NCI-H1105 (cell line): ENCODE measurements around the gene CPLX4.

Experiments
- DNase-seq: peaks from one replicate; lab custom pipeline; 2025; lab: John Stamatoyannopoulos, UW

Gene CPLX4

GRCh38 chr18:59306640-59307039 is 11.8 kb downstream of the CPLX4 start:
- no peak for DNase-seq

GRCh38 chr18:59305295-59305694 is 13.2 kb downstream of the CPLX4 start:
- DNase-seq = no peak

GRCh38 chr18:59303656-59304195 is 14.7 kb downstream of the CPLX4 start:
- no peak for DNase-seq

DNA sequence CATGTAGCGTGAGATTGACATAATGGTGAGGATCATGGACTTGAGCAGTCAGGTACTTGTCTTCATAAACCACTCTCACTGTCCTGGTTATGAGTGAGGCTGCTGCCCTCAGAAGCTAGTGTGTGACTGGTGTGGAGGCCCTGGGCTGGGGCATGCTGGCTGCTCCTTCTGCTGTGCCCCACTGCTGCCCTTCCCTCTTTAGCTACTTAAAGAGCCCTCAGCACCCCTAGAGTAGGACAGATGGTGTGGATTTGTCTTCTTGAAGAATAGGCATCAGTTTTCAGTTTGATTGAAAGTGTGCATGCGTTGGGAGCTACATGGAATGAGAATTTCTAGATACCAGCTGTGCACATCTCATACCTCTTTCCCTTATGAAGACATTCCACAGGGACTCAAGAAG is 15.4 kb downstream of the CPLX4 start:
- no peak for DNase-seq

GRCh38 chr18:59301929-59302328 is 16.5 kb downstream of the CPLX4 start:
- no peak for DNase-seq

DNA sequence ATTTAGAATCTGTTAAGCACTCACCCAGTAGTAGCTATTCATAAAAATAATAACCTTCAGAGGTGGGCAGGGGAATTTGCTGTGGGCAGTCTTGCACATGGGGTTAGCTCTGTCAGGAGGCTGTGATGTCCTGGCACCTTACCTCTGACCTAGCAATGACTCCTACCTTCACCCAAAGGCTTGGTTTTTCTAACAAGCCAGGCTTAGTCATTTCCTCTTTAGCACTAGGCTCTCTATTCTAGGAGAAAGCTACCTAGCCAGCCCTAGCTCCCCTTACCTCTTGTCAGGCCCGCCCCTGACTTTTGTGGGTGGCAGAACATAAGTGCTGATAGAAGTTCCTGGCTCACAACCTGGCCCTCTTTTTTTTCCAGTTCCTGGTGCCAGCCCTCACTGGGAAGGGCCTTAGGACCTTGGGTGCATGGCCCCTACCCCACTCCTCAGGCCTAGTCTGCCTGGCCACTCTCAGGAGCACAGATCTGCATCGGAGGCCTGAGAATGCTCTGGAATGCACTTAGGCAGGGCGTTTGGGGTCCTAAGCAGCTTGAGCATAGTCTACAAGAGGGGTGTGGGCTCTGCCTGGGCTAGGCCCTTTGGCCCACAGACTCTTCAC is 17.7 kb downstream of the CPLX4 start:
- DNase-seq = no peak

GRCh38 chr18:59298871-59299270 is 19.6 kb downstream of the CPLX4 start:
- no peak for DNase-seq

- DNase-seq = no peak
Measured at GRCh38 chr18:59293317-59293716, 25.1 kb downstream of the CPLX4 start.

- DNase-seq = no peak
Measured at GRCh38 chr18:59286341-59286740, 32.1 kb downstream of the CPLX4 start.

GRCh38 chr18:59282341-59282740 is 36.1 kb downstream of the CPLX4 start:
- DNase-seq = no peak

GRCh38 chr18:59279722-59280121 is 38.7 kb downstream of the CPLX4 start:
- DNase-seq = no peak

DNA sequence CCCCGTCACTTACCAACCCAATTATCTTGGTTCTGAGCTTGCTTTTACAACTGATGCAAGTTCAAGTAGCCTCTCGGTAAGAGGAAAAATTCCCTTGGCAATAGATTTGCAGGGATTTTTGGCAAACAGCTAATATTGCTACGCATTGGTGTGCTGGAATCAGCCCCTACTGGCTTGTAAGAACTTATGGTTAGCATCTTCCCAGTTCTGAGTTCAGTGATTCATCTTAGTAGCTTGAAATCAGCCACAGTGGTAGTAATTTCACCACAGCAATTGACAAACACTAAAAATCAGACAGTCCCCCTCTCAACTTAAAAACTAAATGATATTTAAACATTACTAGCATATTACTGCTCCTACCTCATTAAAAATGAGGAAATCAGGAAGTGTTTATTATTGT is 39.3 kb downstream of the CPLX4 start:
- DNase-seq = no peak

DNA sequence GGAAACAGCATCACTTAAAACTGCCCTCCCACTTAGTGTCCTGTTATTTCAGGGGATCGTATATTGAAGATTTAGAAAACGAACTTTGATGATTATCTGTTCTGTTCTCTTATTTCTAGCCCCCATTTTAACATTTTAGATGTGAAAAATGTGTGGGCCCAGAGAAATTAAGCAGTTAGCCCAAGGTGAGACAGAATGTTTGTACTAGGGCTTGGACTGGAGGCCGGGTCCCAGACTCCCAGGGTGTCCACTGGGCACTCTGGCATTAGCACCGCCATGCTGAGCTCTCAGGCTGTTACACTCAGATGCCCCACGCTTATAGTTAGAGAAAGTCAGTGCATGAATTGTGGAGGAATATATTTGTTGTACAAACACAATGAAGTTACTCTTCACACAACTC is 39.7 kb downstream of the CPLX4 start:
- DNase-seq = no peak

GRCh38 chr18:59276047-59276446 is 42.4 kb downstream of the CPLX4 start:
- no peak for DNase-seq

GRCh38 chr18:59275406-59275949 is 43.0 kb downstream of the CPLX4 start:
- no peak for DNase-seq

DNA sequence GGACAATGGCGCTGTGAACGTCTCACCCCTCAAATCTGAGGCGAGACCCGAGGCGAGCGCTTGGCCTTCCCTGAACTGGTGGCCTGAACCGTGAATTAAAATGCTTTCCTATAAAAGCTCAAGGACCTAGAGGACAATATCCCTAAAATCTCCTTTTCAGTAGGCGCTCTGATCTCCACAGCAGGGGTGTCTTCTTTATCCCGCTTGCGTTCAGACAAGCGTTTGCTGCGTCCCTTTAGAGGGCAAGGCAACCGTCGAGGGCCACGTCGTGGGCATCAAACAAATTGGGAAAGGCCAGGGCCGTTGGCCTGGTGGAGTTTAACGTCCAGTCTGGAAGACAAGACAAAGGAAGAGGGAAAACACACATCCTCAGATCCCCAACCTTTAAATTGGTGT is 43.9 kb downstream of the CPLX4 start:
- DNase-seq = no peak

DNA sequence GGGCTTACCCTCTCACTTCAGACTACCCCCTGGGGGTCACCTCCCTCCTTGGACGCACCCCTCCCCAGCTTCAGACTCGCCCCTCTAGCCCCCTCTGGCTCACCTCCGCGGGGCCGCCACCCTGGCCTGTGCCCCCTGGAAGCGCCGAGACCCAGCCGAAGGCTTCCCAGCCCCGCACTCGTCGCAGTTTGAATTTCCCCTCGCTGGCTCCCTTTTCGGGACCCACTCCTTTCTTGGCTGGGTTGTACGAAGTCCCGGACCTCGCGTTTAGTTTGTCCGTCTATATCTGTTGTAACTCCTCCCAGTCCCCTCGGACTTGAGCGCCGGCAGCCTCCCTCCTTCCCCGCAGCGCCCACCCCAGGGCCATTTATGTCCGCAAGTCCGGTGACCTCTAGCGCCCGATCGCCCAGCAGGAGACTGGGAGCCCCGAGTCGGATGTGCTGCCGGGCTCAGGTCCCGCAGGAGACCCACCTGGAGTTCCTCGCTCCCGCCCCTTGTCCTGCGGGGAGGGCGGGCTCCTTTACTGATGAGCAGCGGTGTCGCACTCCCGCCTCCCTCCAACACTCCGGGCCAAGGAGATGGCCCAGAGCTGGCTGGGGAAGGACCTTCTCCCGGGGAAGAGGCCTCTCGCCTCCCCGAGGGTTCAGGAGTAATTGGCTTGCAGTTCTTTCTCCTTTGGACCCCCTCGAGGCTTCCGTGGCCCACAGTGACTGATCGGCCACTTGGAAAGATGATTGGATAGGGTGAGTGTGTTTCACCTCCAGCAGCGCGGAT is 44.5 kb downstream of the CPLX4 start:
- no peak for DNase-seq

- DNase-seq = no peak
Measured at GRCh38 chr18:59272891-59273758, 45.3 kb downstream of the CPLX4 start, which contains the start of gene RAX. TSS of gene RAX (minus strand) at chr18:59273454. CDS start at chr18:59273206, 248 bp downstream.

DNA sequence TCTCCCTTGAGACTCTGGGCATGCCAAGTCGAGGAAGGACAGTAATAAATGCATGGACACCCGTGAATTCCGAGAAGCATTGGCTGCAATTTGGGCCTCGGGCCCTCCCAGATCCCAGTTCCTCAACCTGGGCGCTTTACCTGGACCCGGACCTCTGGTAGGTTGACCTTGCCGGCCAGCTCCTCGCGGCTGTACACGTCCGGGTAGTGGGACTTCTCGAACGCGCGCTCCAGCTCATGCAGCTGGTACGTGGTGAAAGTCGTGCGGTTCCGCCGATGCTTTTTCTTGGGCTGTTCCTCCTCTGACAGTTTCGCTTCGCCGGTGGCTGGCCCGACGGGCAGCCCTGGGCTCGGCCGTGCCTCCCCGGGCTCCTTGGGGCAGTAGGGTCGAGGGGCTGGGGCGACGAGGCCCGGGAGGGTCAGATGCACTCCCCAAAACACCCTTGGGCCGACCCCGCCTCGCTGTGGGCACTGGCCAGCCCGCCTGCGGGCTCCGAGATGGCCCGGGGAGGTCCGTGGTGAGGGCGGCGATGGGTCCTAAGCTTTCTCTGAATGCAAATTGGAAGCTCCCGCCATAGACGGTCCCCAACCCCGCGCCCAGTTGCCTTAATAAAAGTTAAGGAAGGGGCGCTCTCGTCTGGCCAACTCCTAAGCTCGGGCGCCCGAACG is 46.1 kb downstream of the CPLX4 start:
- DNase-seq = no peak

- no peak for DNase-seq
Measured at GRCh38 chr18:59271606-59272220, 46.7 kb downstream of the CPLX4 start.

GRCh38 chr18:59270689-59271257 is 47.7 kb downstream of the CPLX4 start:
- no peak for DNase-seq
